K562 (cell line): ENCODE data around the gene SH3BGRL2. TPM values are rescaled to one million over a fixed set of nuclear protein-coding genes. Genes with fewer than 3 reads are reported as not detected.

Experiments
- ATAC-seq: fragments of 200-7000 bp; cut with Tn5 transposase; 3 replicates; pipeline ENCODE4 v1.9.1; 2020; ENCODE audit warnings: moderate library complexity
- BruUV-seq: library from RNA; stranded (reverse); fragments of 400-500 nt; replicated peaks from 2 replicates; lab custom pipeline; 2021; lab: Mats Ljungman, UMichigan
- CTCF ChIA-PET: fragments of 300-600 bp; formaldehyde crosslinking; extraction: SDS; loops from one replicate; lab custom pipeline; 2021; ENCODE audit warnings: low intra/inter-chr PET ratio; lab: Yijun Ruan, JAX
- POLR2A ChIA-PET: fragments of 300-600, 350-650 bp; sonication (Branson Sonifier 250); formaldehyde crosslinking; extraction: SDS; loops from one replicate; lab custom pipeline; 2021; ENCODE audit warnings: antibody characterized with exemption, inconsistent platforms; lab: Yijun Ruan, JAX
- DNase-seq, 4 experiments: peaks; one replicate each; pipeline versions ENCODE4 v3.0.0 to v3.0.0-alpha.2; 2011 to 2018; ENCODE audit warnings: low spot score in 3 of 4, mixed read lengths in 3 of 4; ENCODE audit errors: extremely low read depth in 1 of 4
- FAIRE-seq: peaks from 2 replicates; lab custom pipeline; 2011; peaks lifted over from hg19 to GRCh38; lab: Jason Lieb, UNC
- H2AFZ ChIP-seq: 2 replicates; pipeline ENCODE4 v1.6.0; 2011; ENCODE audit warnings: low read depth, low read length, control low read depth, inconsistent platforms
- H3K27ac ChIP-seq: fragments of 200-600 bp; 3 replicates; pipeline ENCODE4 v1.8.0; 2011; ENCODE audit warnings: low read depth, mild to moderate bottlenecking, control low read depth, inconsistent platforms, low read length, moderate library complexity, mixed read lengths; ENCODE audit errors: extremely low read depth
- H3K27me3 ChIP-seq, 2 experiments: fragments of 300-600 bp in 1 of 2; 2 replicates in 1 of 2; 3 replicates in 1 of 2; pipeline versions ENCODE4 v1.6.0 to v1.8.0; 2011; ENCODE audit warnings: inconsistent platforms in 2 of 2, low read length in 2 of 2, mild to moderate bottlenecking in 1 of 2, mixed read lengths in 1 of 2, moderate library complexity in 1 of 2; ENCODE audit not compliant: control insufficient read depth in 2 of 2, insufficient read depth in 2 of 2
- H3K36me3 ChIP-seq: fragments of 300-600 bp; 3 replicates; pipeline ENCODE4 v1.8.0; 2011; ENCODE audit warnings: mild to moderate bottlenecking, low read length, inconsistent platforms; ENCODE audit not compliant: control insufficient read depth, insufficient read depth
- H3K4me1 ChIP-seq, 2 experiments: fragments of 200-600 bp in 1 of 2; replicated peaks in 1 of 2; 2 replicates in 1 of 2; 3 replicates in 1 of 2; pipeline versions ENCODE4 v1.5.1 to v1.8.0; 2011; ENCODE audit warnings: inconsistent platforms in 2 of 2, low read length in 2 of 2, mild to moderate bottlenecking in 1 of 2, mixed read lengths in 1 of 2, moderate library complexity in 1 of 2; ENCODE audit not compliant: control insufficient read depth in 2 of 2, insufficient read depth in 2 of 2
- H3K4me2 ChIP-seq: 2 replicates; pipeline ENCODE4 v1.6.1; 2011; ENCODE audit warnings: low read length, control low read depth, inconsistent platforms, mixed read lengths; ENCODE audit not compliant: insufficient read depth
- H3K4me3 ChIP-seq: fragments of 200-600 bp; sonication (generic), shearing (Covaris generic); 2 replicates; pipeline ENCODE4 v1.5.1; 2016; ENCODE audit warnings: control low read depth, inconsistent platforms
- H3K79me2 ChIP-seq: fragments of 200-600 bp; 3 replicates; pipeline ENCODE4 v1.8.0; 2011; ENCODE audit warnings: low read length, inconsistent platforms; ENCODE audit not compliant: control insufficient read depth, insufficient read depth
- H3K9ac ChIP-seq, 2 experiments: 2 replicates each; pipeline versions ENCODE4 v1.6.0 to v1.6.1; 2011; ENCODE audit warnings: low read depth in 2 of 2, low read length in 2 of 2, control low read depth in 1 of 2, inconsistent platforms in 1 of 2, mild to moderate bottlenecking in 1 of 2, mixed read lengths in 1 of 2; ENCODE audit not compliant: insufficient read depth in 1 of 2
- H3K9me1 ChIP-seq: one replicate; pipeline ENCODE4 v1.6.0; 2011; ENCODE audit warnings: inconsistent platforms, mild to moderate bottlenecking, low read length, moderate library complexity; ENCODE audit not compliant: control insufficient read depth, insufficient read depth
- H3K9me3 ChIP-seq: replicated peaks from 2 replicates; pipeline ENCODE4 v1.5.1; 2011; ENCODE audit warnings: low read depth, low read length, inconsistent platforms; ENCODE audit not compliant: control insufficient read depth, insufficient read depth
- H4K20me1 ChIP-seq: replicated peaks from 2 replicates; pipeline ENCODE4 v1.6.1; 2011; ENCODE audit warnings: low read length, inconsistent platforms, mixed read lengths; ENCODE audit not compliant: control insufficient read depth, insufficient read depth
- CBX8 ChIP-seq: fragments of 200-600 bp; sonication (generic); IDR thresholded peaks from 2 replicates; pipeline ENCODE4 v1.6.1; 2012; ENCODE audit warnings: borderline replicate concordance, mixed run types, low read depth, mild to moderate bottlenecking, moderate library complexity, mixed read lengths, low read length, control low read depth, inconsistent platforms; ENCODE audit not compliant: poor library complexity, severe bottlenecking; ENCODE audit errors: extremely low read depth
- EP400 ChIP-seq: fragments of 450-650 bp; IDR thresholded peaks from 2 replicates; pipeline ENCODE4 v1.6.1; 2017; ENCODE audit warnings: antibody characterized with exemption, mild to moderate bottlenecking, moderate library complexity
- ESRRB ChIP-seq: fragments of 250-450 bp; sonication (Bioruptor Pico); IDR thresholded peaks from 2 replicates; pipeline ENCODE4 v1.5.0; 2020; ENCODE audit warnings: mild to moderate bottlenecking, moderate library complexity, borderline replicate concordance
- FOXK1 ChIP-seq: sonication (generic); formaldehyde crosslinking; IDR thresholded peaks from 2 replicates; pipeline ENCODE4 v1.8.0; 2022; ENCODE audit warnings: missing genetic modification reagents, mild to moderate bottlenecking, borderline replicate concordance
- MLX ChIP-seq, 2 experiments: fragments of 450-650 bp in 1 of 2; sonication (generic) in 1 of 2; formaldehyde crosslinking; conservative IDR thresholded peaks; 2 replicates each; pipeline versions ENCODE4 v1.4.0 to v1.8.1; 2020 to 2022; ENCODE audit warnings: mild to moderate bottlenecking in 1 of 2, missing genetic modification reagents in 1 of 2
- MYNN ChIP-seq, 2 experiments: sonication (generic); formaldehyde crosslinking in 1 of 2; IDR thresholded peaks; 2 replicates each; pipeline versions ENCODE4 v1.5.0 to v1.6.1; 2016 to 2020; ENCODE audit warnings: antibody characterized with exemption in 1 of 2, missing genetic modification reagents in 1 of 2
- PHF21A ChIP-seq: fragments of 450-650 bp; IDR thresholded peaks from 2 replicates; pipeline ENCODE4 v1.6.1; 2017; ENCODE audit warnings: low read depth, borderline replicate concordance
- POLR3G ChIP-seq: IDR thresholded peaks from 2 replicates; pipeline ENCODE4 v1.6.1; 2011; ENCODE audit not compliant: insufficient read length, insufficient replicate concordance; ENCODE audit errors: extremely low read depth
- SMC3 ChIP-seq: conservative IDR thresholded peaks from 2 replicates; pipeline ENCODE4 v1.6.1; 2011; ENCODE audit warnings: low read depth, low read length, improper control_type of control experiment; ENCODE audit not compliant: insufficient read depth
- SPI1 ChIP-seq: IDR thresholded peaks from 2 replicates; pipeline ENCODE4 v1.6.1; 2011; ENCODE audit warnings: low read depth, low read length, control low read depth, borderline replicate concordance
- TEAD2 ChIP-seq: fragments of 450-650 bp; IDR thresholded peaks from 2 replicates; pipeline ENCODE4 v1.6.1; 2016; ENCODE audit warnings: missing genetic modification characterization, control low read depth, missing compliant biosample characterization
- ZNF165 ChIP-seq: fragments of 250-450 bp; sonication (Bioruptor Pico); IDR thresholded peaks from 2 replicates; pipeline ENCODE4 v1.4.0; 2020; ENCODE audit warnings: borderline replicate concordance
- ZNF174 ChIP-seq: fragments of 250-450 bp; sonication (Bioruptor Pico); IDR thresholded peaks from 2 replicates; pipeline ENCODE4 v1.4.0; 2020; ENCODE audit warnings: mild to moderate bottlenecking
- ZNF398 ChIP-seq: fragments of 250-450 bp; sonication (Bioruptor Pico); IDR thresholded peaks from 2 replicates; pipeline ENCODE4 v1.8.0; 2021; ENCODE audit warnings: moderate library complexity, mild to moderate bottlenecking, inconsistent platforms
- ZNF586 ChIP-seq: fragments of 450-650 bp; formaldehyde crosslinking; conservative IDR thresholded peaks from 2 replicates; pipeline ENCODE4 v1.4.0; 2020; ENCODE audit warnings: mild to moderate bottlenecking, moderate library complexity
- in situ Hi-C: fragments of 300-500 bp; cut with MboI; formaldehyde crosslinking; loops from 4 replicates; pipeline ENCODE4 v1.15.0; 2018; ENCODE audit warnings: inconsistent platforms, mixed read lengths
- intact Hi-C: fragments of 100-400 bp; cut with micrococcal nuclease; formaldehyde crosslinking; loops from 2 replicates; pipeline ENCODE4 v1.14.2; 2022
- polyA plus RNA-seq, 8 experiments: library from polyadenylated mRNA; depleted of rRNA in 4 of 8; stranded (reverse) in 5 of 8; unstranded in 3 of 8; fragments of >200 nt; fragmentation: Nextera tagmentation in 2 of 8; fragmentation: Illumina TruSeq in 1 of 8; extraction: Ambion mirVana in 2 of 8; extraction: Trizol in 1 of 8; gene quantifications; 2 replicates each; pipeline versions ENCODE4 v1.2.1 to v1.2.3, GENCODE V29; 2011 to 2014; ENCODE audit warnings: inconsistent platforms in 1 of 8, missing spikeins in 1 of 8
- total RNA-seq, 7 experiments: library from RNA; depleted of rRNA in 6 of 7; stranded (reverse); fragments of >200 nt in 6 of 7; fragmentation: Illumina TruSeq in 2 of 7; extraction: Trizol in 2 of 7; gene quantifications; 2 replicates each; pipeline versions ENCODE4 v1.2.1 to v1.2.3, GENCODE V29; 2011 to 2021; ENCODE audit warnings: low replicate concordance in 1 of 7
- TF ChIP-seq, protein P1 (sequence below), 3 experiments: IDR thresholded peaks in 2 of 3; conservative IDR thresholded peaks in 1 of 3; 2 replicates each; pipeline ENCODE4 v1.5.1; 2011 to 2012; ENCODE audit warnings: low read length in 3 of 3, mild to moderate bottlenecking in 3 of 3, control low read depth in 2 of 3, improper control_type of control experiment in 1 of 3, inconsistent platforms in 1 of 3, low read depth in 1 of 3, mixed read lengths in 1 of 3, moderate library complexity in 1 of 3; ENCODE audit not compliant: insufficient read depth in 2 of 3
- TF ChIP-seq, protein P2 (sequence below): fragments of 250-450 bp; sonication (Bioruptor Pico); IDR thresholded peaks from 2 replicates; pipeline ENCODE4 v1.8.0; 2022; ENCODE audit warnings: moderate library complexity, mild to moderate bottlenecking, inconsistent platforms

SH3BGRL2 gene
- total and polyA plus RNA-seq, 9 of the 15 experiments (the other 6 are each of a cell fraction or from before 2014, with no cell fraction given), result 4.4 to 12.1 (median 7.3) TPM

DNA sequence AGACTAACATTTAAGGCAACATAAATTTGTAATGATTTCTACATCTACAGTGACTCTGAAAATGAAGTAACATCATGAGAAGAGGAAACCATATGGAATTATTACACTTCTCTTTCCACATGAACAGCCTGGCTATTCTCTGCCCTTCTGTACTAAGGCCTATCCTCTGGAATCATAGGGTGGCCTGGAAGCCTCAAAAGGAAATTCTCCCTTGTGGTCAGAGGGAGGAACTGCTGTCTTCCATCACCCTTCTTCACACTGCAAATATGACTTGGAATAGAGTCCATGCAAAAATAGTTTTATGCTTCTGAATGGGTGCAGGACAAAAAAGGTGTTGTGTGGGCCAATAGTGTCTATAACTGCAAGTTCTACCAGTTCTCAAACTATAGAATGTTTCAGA lies 44.6 kb upstream of the SH3BGRL2 start:
- no TSS peak for BruUV-seq
- Histone ChIP-seq H3K36me3 (no peaks in the 10 kb centered on the region; the same call in 2 of the 3 replicates), H3K27ac (no peak overlapping the region), H3K9ac (no peak overlapping the region), H3K79me2 (no peaks in the 10 kb centered on the region), H2AFZ (no peak overlapping the region), H3K27me3 (no peaks in the 10 kb centered on the region), H3K9me3 (no peaks in the 10 kb centered on the region), H3K4me3 (no peak overlapping the region), H3K4me2 (no peak overlapping the region), H3K4me1 (no peaks in the 10 kb centered on the region), H3K9me1 (no peaks in the 10 kb centered on the region), H4K20me1 (no peaks in the 10 kb centered on the region)
- FAIRE-seq (peak; percentile 23), ATAC-seq (peak; percentile 98), DNase-seq (peak; percentile 34 to 58 (median 42))
- intact Hi-C loops, result no loop called here
- POLR2A ChIA-PET, result no interaction called here
- in situ Hi-C loops, result no loop called here
- CTCF ChIA-PET, result no interaction called here
- TF ChIP-seq SMC3 (0 out of 2 replicates have a peak, but pooled peaks have one; percentile 9), ZNF586 (CRISPR knock-in tag) (no peak), MYNN (IDR thresholded peaks at IDR 0.05) (no peak), MYNN (CRISPR knock-in tag; IDR thresholded peaks at IDR 0.05) (no peak), POLR3G (no peak), ZNF398 (no peak), ZNF174 (CRISPR knock-in tag) (no peak), CBX8 (no peak), ESRRB (CRISPR knock-in tag) (no peak), ZNF165 (CRISPR knock-in tag) (no peak), EP400 (no peak), PHF21A (no peak), FOXK1 (CRISPR knock-in tag) (no peak), MLX (CRISPR knock-in tag; conservative IDR thresholded peaks at IDR 0.05) (no peak), SPI1 (peak; percentile 45; the same call in 1 of the 2 replicates), TEAD2 (tag) (no peak)
- TF ChIP-seq, protein P1, sequence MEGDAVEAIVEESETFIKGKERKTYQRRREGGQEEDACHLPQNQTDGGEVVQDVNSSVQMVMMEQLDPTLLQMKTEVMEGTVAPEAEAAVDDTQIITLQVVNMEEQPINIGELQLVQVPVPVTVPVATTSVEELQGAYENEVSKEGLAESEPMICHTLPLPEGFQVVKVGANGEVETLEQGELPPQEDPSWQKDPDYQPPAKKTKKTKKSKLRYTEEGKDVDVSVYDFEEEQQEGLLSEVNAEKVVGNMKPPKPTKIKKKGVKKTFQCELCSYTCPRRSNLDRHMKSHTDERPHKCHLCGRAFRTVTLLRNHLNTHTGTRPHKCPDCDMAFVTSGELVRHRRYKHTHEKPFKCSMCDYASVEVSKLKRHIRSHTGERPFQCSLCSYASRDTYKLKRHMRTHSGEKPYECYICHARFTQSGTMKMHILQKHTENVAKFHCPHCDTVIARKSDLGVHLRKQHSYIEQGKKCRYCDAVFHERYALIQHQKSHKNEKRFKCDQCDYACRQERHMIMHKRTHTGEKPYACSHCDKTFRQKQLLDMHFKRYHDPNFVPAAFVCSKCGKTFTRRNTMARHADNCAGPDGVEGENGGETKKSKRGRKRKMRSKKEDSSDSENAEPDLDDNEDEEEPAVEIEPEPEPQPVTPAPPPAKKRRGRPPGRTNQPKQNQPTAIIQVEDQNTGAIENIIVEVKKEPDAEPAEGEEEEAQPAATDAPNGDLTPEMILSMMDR (IDR thresholded peaks at IDR 0.05 in 2 of 3, conservative IDR thresholded peaks at IDR 0.05 in 1 of 3; ENCODE audit: insufficient read depth in 2 of 3, low read depth in 1 of 3, low read length in 3 of 3), result peak; percentile 29 to 45 (median 39); a peak in 5 of 6 replicates
- TF ChIP-seq, protein P2, sequence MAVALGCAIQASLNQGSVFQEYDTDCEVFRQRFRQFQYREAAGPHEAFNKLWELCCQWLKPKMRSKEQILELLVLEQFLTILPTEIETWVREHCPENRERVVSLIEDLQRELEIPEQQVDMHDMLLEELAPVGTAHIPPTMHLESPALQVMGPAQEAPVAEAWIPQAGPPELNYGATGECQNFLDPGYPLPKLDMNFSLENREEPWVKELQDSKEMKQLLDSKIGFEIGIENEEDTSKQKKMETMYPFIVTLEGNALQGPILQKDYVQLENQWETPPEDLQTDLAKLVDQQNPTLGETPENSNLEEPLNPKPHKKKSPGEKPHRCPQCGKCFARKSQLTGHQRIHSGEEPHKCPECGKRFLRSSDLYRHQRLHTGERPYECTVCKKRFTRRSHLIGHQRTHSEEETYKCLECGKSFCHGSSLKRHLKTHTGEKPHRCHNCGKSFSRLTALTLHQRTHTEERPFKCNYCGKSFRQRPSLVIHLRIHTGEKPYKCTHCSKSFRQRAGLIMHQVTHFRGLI (CRISPR knock-in tag), result no peak
